ENCODE results near the gene DOCK2.

DOCK2 gene

GRCh38 chr5:170105642-170106611 is 468.9 kb downstream of the DOCK2 start, which contains the start of gene FOXI1:
Gene FOXI1 (plus strand): TSS chr5:170105897. CDS start chr5:170105958, 61 bp downstream.
- no peak within 1 kb of the TSS for H3K4me3 ChIP-seq (ENCODE audit: low read length)
- TF ChIP-seq CTCF (conservative IDR thresholded peaks at IDR 0.05; ENCODE audit: low read length) = no peak
- no peak for DNase-seq (ENCODE audit: low read depth)

- no peak for DNase-seq (ENCODE audit: low read depth)
- no peak overlapping the region for H3K4me3 ChIP-seq (ENCODE audit: low read length)
- TF ChIP-seq CTCF (conservative IDR thresholded peaks at IDR 0.05; ENCODE audit: low read length) = no peak
These were observed 470.6 kb downstream of the DOCK2 start for GRCh38 chr5:170107674-170108073.

GRCh38 chr5:170108266-170108785 is 471.3 kb downstream of the DOCK2 start:
- TF ChIP-seq CTCF (conservative IDR thresholded peaks at IDR 0.05; ENCODE audit: low read length) = no peak
- H3K4me3 ChIP-seq (ENCODE audit: low read length) = no peak overlapping the region
- no peak for DNase-seq (ENCODE audit: low read depth)

GRCh38 chr5:170109059-170110031 is 472.3 kb downstream of the DOCK2 start:
- H3K4me3 ChIP-seq (ENCODE audit: low read length) = no peak overlapping the region
- DNase-seq (ENCODE audit: low read depth) = no peak
- TF ChIP-seq CTCF (conservative IDR thresholded peaks at IDR 0.05; ENCODE audit: low read length) = no peak

- no peak for DNase-seq (ENCODE audit: low read depth)
- TF ChIP-seq CTCF (conservative IDR thresholded peaks at IDR 0.05; ENCODE audit: low read length) = no peak
- H3K4me3 ChIP-seq (ENCODE audit: low read length) = no peak overlapping the region
These were observed 473.5 kb downstream of the DOCK2 start for GRCh38 chr5:170110403-170111087.

GRCh38 chr5:170111088-170111785 is 474.2 kb downstream of the DOCK2 start:
- H3K4me3 ChIP-seq (ENCODE audit: low read length) = no peak overlapping the region
- no peak for TF ChIP-seq CTCF (conservative IDR thresholded peaks at IDR 0.05; ENCODE audit: low read length)
- no peak for DNase-seq (ENCODE audit: low read depth)

Measured in AG10803 (cell line).